Dedifferentiated amniotic fluid mesenchymal stem cell (primary cell): Measurements from ENCODE around the gene TANGO6.
"Not testable (repeated sequence)": the region's sequence is repeated elsewhere in the genome, so short reads cannot be mapped to it uniquely, and the experiment has no call there.

Experiments used
- DNase-seq: peaks from one replicate; pipeline ENCODE4 v3.0.0-alpha.2; 2016; ENCODE audit errors: extremely low spot score

The TANGO6 gene

GRCh38 chr16:69012906-69013305 lies 169.6 kb downstream of the TANGO6 start:
- no peak for DNase-seq

GRCh38 chr16:69013991-69014390 lies 170.7 kb downstream of the TANGO6 start:
- DNase-seq: no peak

DNA sequence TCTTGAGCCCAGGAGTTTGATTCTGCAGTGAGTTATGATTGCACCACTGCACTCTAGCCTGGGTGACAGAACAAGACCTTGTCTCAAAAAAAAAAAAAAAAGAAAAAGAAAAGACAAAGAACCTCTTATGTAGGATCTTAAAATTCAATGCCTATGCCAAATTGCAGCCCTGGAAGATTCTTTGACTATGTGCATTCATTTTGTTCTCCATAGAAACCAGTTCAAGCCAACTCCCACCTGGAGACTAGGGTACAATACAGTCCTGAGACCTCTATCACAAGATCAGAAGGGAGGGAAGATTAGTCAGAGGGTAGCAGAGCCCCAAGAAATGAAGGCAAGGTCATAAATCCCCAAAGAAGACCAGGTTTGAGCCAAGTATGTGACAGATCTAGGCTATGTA lies 171.5 kb downstream of the TANGO6 start:
- DNase-seq: no peak

GRCh38 chr16:69017036-69017783 lies 173.9 kb downstream of the TANGO6 start:
- no peak for DNase-seq

GRCh38 chr16:69019811-69020210 lies 176.5 kb downstream of the TANGO6 start:
- DNase-seq: no peak

- no peak for DNase-seq
Observed at GRCh38 chr16:69029121-69029520, 185.8 kb downstream of the TANGO6 start.

DNA sequence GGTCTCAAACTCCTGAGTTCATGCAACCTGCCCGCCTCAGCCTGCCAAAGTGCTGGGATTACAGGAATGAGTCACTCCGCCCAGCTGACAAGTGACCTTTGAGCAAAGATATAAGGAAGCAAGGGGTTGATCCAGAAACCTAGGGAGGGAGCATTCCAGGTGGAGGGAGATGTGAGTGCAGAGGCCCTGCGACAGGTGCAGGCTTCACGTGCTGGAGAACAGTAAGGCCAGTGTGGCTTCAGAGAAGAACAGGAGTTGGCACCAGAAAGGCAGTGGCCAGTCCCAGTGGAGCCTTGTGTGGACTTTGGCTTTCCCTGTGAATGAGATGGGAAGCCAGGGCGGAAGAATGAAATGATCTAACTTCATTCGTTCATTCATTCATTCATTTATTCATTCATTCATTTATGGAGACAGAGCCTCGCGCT lies 188.6 kb downstream of the TANGO6 start:
- no peak for DNase-seq

DNA sequence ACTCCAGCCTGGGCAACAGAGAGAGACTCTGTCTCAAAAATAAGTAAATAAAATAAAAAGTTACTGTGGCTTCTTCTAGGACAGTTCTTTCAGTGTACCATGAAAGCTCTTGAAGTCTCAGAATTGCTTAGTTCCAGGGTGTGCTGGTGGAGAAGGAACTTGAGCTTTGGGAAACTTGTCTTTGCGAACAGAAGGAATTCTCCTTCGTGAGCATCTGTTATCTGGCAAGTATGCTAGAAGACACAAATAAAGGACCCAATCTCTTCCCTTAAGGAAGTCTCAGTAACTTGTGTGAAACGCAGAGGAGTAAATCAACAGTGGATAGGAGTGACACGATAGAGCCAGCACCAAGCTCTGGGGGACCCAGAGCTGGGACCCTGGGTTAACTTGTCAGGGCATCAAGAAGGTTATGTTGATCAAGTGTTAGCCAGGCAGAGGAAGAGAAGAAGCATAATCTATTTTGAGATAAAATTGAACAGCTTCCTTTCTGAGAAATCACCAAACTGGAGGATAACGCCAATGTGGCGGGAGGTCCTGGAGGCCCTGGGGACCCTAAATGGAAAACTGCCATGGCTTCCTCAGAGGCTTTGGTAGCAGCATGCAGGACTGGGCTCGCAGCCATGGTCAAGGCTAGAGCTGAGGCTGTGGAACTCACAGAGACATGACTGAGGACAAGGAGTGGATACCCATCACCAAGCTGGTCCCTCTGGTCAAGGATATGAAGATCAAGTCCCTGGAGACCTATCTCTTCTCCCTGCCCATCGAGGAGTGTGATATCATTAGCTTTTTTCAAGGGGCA lies 190.0 kb downstream of the TANGO6 start:
- DNase-seq: no peak

- DNase-seq: no peak
Observed at GRCh38 chr16:69035375-69035774, 192.0 kb downstream of the TANGO6 start.

DNA sequence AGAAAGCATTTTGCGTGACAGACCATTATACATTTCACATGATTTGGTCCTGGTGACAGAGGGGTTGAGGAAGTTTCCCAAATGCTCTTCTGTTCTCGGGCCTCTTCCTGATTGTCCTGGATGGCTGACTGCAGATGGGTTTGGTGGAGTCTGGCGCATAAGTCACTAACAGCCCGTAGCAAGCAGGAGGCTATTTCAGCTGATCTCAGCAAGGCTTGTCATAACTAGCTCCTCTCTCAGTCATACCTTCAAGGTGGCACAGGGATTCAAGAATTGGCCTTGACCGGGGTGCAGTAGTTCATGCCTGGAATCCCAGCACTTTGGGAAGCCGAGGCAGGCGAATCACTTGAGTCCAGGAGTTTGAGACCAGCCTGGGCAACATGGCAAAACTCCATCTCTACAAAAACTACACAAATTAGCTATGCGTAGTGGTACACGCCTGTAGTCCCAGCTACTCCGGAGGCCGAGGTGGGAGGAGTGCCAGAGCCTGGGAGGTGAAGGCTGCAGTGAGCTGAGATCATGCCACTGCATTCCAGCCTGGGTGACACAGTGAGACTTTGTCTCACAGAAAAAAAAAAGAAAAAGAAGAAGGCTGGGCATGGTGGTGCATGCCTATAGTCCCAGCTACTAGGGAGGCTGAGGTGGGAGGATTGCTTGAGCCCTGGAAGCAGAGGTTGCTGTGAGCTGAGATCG lies 193.2 kb downstream of the TANGO6 start:
- DNase-seq: no peak

DNA sequence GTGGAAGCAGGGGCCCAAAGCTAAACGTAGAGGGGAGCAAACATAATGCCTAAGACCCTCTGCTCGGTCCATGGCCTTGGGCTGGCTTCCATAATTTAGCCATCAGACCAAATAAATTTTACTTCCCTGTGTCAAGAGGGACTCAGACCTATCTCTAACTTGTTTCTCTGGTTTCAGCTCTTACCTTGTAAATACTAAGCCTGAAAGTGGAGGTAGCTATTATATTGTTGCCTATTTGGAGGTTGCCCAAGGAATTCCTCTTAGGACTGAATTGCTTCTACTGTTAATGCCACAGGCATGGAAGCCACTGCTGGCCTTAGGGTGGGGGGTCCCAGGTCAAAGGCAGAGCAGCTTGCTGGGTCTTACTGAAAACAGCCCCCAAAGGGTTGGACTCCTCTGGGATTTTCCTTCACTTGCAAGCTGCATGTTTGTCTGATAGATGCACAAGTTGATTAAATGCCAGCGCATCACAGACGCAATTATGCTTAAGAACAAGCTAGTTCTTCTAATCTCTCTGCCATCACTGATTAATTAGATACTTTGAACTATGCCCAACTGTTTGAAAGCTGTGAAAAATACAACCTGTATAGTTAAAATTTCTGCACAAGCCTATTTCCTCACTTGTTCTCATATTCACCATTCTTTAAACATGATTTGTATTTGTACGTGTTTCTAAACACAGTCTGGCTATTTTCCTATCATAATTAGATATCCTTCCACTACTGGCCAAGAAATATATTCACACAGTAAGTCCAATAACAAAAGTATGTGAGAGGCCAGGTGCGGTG lies 194.2 kb downstream of the TANGO6 start:
- no peak for DNase-seq

DNA sequence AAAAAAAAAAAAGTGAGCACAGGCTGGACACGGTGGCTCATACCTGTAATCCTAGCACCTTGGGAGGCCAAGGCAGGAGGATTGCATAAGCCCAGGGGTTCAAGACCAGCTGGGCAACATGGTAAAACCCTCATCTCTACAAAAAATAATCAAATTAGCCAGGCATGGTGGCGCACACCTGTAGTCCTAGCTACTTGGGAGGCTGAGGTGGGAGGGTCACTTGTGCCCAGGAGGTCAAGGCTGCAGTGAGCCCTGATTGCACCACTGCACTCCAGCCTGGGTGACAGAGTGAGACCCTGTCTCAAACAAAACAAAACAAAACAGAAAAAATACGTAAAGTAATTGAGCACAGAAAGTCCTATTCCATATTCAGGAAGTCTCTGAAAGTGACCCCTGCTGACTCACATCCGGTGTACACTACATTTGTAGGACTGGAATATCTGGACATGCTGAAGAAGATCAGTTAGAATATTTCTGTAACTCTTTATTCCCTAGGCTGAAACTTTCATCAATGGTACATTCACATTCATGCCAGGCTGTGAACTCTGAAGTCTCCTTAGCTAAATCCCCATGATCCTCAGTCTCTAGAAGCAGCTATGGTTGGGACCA lies 196.1 kb downstream of the TANGO6 start:
- no peak for DNase-seq

DNA sequence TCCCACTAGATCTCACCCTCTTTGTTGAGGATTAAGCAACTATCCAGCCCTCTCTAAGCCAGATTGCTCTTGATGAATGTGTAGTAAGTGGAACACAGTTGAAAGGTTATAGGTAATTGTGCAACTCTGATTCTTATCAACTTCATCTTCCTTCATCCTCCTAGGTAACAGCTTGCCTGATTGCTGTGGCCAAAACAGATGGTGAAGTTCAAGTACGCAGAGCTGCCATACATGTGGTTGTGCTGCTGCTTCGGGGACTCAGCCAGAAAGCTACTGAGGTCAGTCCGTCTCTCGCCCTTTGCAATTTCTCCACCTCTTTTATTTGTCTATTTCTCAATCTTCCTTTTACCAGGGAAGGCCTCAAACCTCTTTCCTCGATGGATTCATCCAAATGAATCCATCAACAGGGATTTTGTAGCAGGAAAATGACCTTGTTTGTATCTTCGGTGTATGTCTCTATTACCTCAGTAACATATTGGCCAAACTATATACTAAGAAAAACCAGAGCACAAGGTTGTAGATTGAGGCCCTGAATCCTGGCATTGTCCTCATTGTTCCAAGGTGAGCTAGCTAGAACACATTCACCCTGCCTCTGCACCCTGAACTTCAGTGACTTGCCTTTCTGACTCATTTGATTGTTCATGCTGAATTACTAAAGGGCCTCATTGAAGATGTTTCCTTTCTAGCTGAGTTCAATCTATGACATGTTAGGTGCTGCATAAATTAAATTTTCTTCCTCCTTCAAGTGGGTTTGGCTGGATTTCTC lies 197.0 kb downstream of the TANGO6 start:
- no peak for DNase-seq

DNA sequence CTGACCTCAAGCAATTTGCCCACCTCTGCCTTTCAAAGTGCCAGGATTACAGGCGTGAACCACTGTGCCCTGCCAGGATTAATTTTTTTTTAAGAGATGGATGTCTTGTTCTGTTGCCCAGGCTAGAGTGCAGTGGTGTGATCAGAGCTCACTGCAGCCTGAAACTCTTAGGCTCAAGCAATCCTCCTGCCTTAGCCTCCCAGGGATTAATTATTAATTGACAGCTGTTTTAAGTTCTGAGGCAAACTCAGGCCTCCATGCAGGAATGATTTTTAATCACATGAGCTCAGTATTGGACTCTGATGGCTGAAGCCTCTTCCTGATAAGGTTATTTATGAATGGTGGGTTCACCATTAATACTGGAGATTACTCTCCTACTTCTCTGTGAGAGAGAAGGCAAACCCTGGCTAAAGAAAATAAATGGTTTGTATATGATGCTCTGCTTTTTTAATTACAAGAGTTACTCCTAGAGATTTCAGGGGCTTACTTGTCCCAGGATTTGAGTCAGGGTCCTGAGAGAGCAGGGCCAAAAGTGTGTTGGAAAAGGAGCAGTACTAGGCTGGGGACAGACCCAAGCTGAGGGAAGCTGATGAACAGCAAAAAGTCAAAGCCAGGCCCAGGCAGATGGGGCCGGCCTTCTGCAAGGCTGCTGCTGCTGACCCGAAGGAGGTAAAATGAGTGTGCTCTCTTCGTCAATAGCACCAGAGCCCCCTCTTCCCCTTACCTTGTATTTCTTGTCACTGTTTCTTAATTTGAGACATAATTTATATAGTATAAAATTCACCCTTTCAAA lies 205.2 kb downstream of the TANGO6 start:
- no peak for DNase-seq

DNA sequence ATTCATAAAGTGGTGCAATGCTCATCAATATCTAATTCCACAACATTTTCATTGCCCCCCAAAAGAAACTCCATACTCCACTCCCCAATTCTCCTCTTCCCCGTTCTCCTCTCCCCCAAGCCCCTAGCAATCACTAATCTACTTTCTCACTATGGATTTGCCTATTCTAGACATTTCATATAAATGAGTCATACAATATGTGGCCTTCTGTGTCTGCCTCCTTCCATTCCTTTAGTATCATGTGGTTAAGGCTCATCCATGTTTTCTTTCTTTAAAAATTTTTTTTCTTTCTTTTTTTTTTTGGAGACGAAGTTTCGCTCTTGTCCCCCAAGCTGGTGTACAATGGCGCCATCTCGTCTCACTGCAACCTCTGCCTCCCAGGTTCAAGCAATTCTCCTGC lies 205.8 kb downstream of the TANGO6 start:
- no peak for DNase-seq

DNA sequence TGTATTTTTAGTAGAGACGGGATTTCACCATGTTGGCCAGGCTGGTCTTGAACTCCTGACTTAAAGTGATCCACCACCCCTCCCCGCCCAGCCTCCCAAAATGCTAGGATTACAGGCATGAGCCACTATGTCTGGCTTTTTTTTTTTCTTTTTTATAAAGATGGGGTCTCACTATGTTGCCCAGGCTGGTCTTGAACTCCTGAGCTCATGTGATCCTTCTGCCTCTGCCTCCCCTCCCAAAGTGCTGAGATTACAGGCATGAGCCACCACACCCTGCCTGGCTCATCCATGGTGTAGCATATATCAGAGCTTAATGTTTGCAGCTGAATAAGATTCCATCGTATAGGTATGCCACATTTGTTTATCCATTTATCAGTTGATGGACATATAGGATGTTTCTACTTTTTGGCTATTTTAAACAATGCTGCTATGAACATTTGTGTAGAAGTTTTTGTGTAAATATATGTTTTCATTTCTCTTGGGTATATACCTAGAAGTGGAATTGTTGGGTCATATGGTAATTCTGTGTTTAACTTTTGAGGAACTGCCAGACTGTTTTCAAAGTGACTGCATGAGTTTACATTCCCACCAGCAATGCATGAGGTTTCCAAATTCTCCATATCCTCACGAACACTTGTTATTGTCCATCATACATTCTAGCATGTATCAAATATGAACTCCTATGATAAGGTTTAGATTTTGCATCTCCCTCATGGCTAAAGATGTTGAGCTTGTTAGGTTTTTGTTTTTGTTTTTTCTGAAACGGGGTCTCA lies 206.5 kb downstream of the TANGO6 start:
- DNase-seq: no peak

- not testable (repeated sequence) for DNase-seq
Observed at GRCh38 chr16:69051517-69051830, 208.1 kb downstream of the TANGO6 start.

DNA sequence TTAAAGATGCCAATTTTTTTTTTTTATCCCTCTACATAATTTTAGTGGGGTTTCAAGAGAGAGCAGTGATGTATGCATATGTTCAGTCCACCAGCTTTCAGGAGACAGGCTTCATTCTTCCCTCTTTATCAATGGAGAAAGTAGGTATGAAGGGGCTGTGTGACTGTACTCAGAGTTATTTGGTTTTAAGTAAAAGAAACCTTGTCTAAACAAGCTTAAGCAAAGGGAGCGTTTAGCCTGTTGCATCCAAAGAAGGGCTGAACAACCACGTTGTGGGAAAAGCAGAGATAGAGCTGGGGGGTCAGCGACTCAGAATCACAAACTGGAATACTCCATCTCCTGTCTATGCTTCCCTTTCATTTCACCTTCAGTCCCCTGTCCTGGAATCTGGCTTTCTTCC lies 211.7 kb downstream of the TANGO6 start:
- DNase-seq: no peak

DNA sequence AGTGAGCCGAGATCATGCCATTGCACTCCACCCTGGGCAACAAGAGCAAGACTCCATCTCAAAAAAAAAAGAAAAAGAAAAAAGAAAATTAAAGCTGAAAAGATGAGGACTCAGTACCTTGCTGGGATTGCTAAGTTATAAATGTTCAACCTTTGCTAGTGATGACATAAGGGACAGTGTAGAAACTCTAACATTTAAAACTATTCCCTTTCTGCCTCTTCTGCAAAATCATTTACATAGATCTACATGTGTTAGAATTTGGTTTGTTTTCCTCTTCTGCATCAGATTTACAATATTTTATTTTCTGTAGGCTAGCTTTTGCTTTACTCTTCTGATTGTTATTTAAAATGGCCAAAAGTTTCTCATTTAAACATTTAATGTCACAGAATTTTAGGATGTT lies 212.6 kb downstream of the TANGO6 start:
- no peak for DNase-seq
